Neural crest cell (in vitro differentiated cells): ENCODE measurements around the gene LONP1. TPM values are rescaled to one million over a fixed set of nuclear protein-coding genes. Genes with fewer than 3 reads are reported as not detected.

ENCODE experiments used
- DNase-seq: peaks from one replicate; pipeline ENCODE4 v3.0.0; 2021; ENCODE audit warnings: low read depth, mixed read lengths, low spot score
- H3K27ac Mint-ChIP-seq: one replicate; pipeline ENCODE4 v1.8.0; 2021; ENCODE audit warnings: mild to moderate bottlenecking, mixed read lengths; ENCODE audit not compliant: unreplicated experiment
- H3K27me3 Mint-ChIP-seq: 2 replicates; pipeline ENCODE4 v1.8.0; 2021; ENCODE audit warnings: low read depth, mild to moderate bottlenecking, mixed read lengths
- H3K36me3 Mint-ChIP-seq: 2 replicates; pipeline ENCODE4 v1.8.0; 2021; ENCODE audit warnings: low read depth, mild to moderate bottlenecking, mixed read lengths
- H3K4me1 Mint-ChIP-seq: 2 replicates; pipeline ENCODE4 v1.8.0; 2021; ENCODE audit warnings: mixed read lengths
- H3K4me3 Mint-ChIP-seq: one replicate; pipeline ENCODE4 v1.8.0; 2021; ENCODE audit warnings: mild to moderate bottlenecking, mixed read lengths
- H3K9me3 Mint-ChIP-seq: 2 replicates; pipeline ENCODE4 v1.8.0; 2021; ENCODE audit warnings: mixed read lengths
- CTCF ChIP-seq: fragments of 200-600 bp; sonication (generic); conservative IDR thresholded peaks from 2 replicates; pipeline ENCODE4 v1.5.0; 2021; ENCODE audit warnings: antibody characterized with exemption, mild to moderate bottlenecking
- total RNA-seq: library from RNA; stranded (reverse); gene quantifications from 2 replicates; pipeline ENCODE4 v1.2.1, GENCODE V29; 2021

LONP1 gene
- total RNA-seq, 1 donor from 2014 or later = 93.2 TPM

GRCh38 chr19:5678071-5678718 lies 41.8 kb downstream of the LONP1 start:
- Mint-ChIP-seq H3K4me1 (peaks cover 32% of the 10 kb centered on the region), H3K27me3 (peaks cover 6% of the 10 kb centered on the region), H3K36me3 (peaks cover 7% of the 10 kb centered on the region), H3K9me3 (peaks cover 3% of the 10 kb centered on the region), H3K4me3 (peak overlapping the region; percentile 47), H3K27ac (no peak overlapping the region)
- DNase-seq = no peak
- TF ChIP-seq CTCF = no peak

- Mint-ChIP-seq H3K27me3 (peaks cover 6% of the 10 kb centered on the region), H3K4me3 (peak overlapping the region; percentile 59), H3K9me3 (peaks cover 3% of the 10 kb centered on the region), H3K4me1 (peaks cover 29% of the 10 kb centered on the region), H3K27ac (no peak overlapping the region), H3K36me3 (peaks cover 11% of the 10 kb centered on the region)
- TF ChIP-seq CTCF = no peak
- DNase-seq = no peak
Observed at GRCh38 chr19:5677580-5677979, 42.4 kb downstream of the LONP1 start.

DNA sequence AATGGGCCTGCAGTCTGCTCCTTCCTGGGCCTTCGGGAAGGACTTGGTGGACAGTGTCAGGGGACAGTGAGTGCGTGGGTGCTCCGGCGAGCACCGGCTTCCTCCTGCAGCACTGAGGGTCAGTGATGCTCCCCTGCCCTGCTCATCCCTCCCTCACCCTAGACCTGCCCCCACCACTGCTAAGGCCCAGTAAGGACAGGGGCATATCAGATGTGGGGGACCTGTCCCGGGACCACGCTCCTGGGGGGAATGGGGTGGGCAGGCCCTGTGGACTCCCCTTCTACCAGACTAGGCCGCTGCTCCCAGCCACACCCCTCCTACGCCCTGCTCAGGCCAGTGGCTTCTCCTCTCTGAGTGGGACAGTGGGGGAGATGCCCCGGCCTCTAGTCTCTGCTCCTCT lies 42.8 kb downstream of the LONP1 start:
- Mint-ChIP-seq H3K27ac (no peak overlapping the region), H3K27me3 (peaks cover 6% of the 10 kb centered on the region), H3K9me3 (peaks cover 3% of the 10 kb centered on the region), H3K4me3 (peak overlapping the region; percentile 59), H3K4me1 (peaks cover 27% of the 10 kb centered on the region), H3K36me3 (peaks cover 11% of the 10 kb centered on the region)
- DNase-seq = no peak
- no peak for TF ChIP-seq CTCF

GRCh38 chr19:5676772-5677105 lies 43.2 kb downstream of the LONP1 start:
- Mint-ChIP-seq H3K36me3 (peaks cover 11% of the 10 kb centered on the region), H3K27ac (no peak overlapping the region), H3K4me3 (peak overlapping the region; percentile 41), H3K9me3 (peaks cover 3% of the 10 kb centered on the region), H3K4me1 (peaks cover 23% of the 10 kb centered on the region), H3K27me3 (peaks cover 6% of the 10 kb centered on the region)
- TF ChIP-seq CTCF = no peak
- DNase-seq = no peak

DNA sequence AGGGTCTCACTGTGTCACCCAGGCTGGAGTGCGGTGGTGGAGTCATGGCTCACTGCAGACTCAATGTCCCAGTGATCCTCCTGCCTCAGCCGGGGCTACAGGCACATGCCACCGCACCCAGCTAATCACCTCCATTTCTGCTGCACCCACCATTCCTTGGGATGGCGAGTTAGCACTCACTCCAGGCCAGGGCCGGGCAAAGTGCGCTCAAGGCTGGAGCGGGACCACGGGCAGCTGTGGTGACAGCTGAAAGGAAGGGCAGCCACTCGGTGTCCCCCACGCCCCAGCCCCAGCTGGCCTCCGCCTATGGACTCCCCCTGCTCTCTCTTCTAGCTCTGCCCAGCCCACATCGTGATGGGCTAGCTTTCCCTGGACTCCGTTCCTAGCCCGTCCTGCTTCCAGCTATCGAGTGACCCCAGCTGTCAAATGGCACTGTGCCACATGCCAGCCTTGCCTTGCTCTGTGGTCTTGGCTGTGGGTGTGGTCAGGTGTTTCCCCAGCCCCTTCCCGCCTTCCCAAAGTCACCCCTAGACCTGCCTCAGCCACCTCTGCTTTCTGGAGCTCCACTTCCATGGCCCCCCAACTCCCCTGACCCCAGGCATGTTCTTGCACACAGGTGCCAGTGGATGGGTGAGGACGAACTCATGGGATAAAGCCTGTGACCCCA lies 43.7 kb downstream of the LONP1 start:
- H3K4me3 Mint-ChIP-seq = peak overlapping the region; percentile 41
- DNase-seq = no peak
- peaks cover 4% of the 10 kb centered on the region for H3K27me3 Mint-ChIP-seq
- no peak overlapping the region for H3K27ac Mint-ChIP-seq
- peaks cover 18% of the 10 kb centered on the region for H3K4me1 Mint-ChIP-seq
- no peak for TF ChIP-seq CTCF
- H3K9me3 Mint-ChIP-seq = peaks cover 3% of the 10 kb centered on the region
- peaks cover 11% of the 10 kb centered on the region for H3K36me3 Mint-ChIP-seq
